Loucy (cell line): ENCODE data around the gene CACUL1.

ENCODE experiments used
- H2AFZ ChIP-seq: fragments of 200-600 bp; sonication (generic); 2 replicates; pipeline ENCODE4 v1.6.0; 2016; ENCODE audit warnings: antibody characterized with exemption, mild to moderate bottlenecking, low read length, moderate library complexity
- H3F3A ChIP-seq: fragments of 200-600 bp; 2 replicates; pipeline ENCODE4 v1.6.0; 2016; ENCODE audit warnings: antibody characterized with exemption, low read depth, mild to moderate bottlenecking
- H3K27me3 ChIP-seq: fragments of 200-600 bp; sonication (generic); 2 replicates; pipeline ENCODE4 v1.6.1; 2014; ENCODE audit warnings: low read length, mild to moderate bottlenecking; ENCODE audit not compliant: insufficient read depth, poor library complexity, severe bottlenecking
- H3K36me3 ChIP-seq: fragments of 200-600 bp; sonication (generic); 2 replicates; pipeline ENCODE4 v1.6.1; 2016; ENCODE audit warnings: low read length; ENCODE audit not compliant: insufficient read depth
- H3K4me1 ChIP-seq: fragments of 200-600 bp; sonication (generic); 2 replicates; pipeline ENCODE4 v1.5.1; 2014; ENCODE audit warnings: low read length, mild to moderate bottlenecking; ENCODE audit not compliant: insufficient read depth, poor library complexity, severe bottlenecking
- H3K4me2 ChIP-seq: fragments of 200-600 bp; sonication (generic); 2 replicates; pipeline ENCODE4 v1.6.0; 2014; ENCODE audit warnings: antibody characterized with exemption, low read length, low read depth, mild to moderate bottlenecking; ENCODE audit not compliant: poor library complexity, severe bottlenecking
- H3K4me3 ChIP-seq: fragments of 200-600 bp; sonication (generic); 2 replicates; pipeline ENCODE4 v1.5.1; 2014; ENCODE audit warnings: low read length, mild to moderate bottlenecking, mixed read lengths; ENCODE audit not compliant: poor library complexity, severe bottlenecking
- H3K79me2 ChIP-seq: fragments of 200-600 bp; sonication (generic); 2 replicates; pipeline ENCODE4 v1.6.1; 2014; ENCODE audit warnings: low read length; ENCODE audit not compliant: insufficient read depth
- H3K9ac ChIP-seq: fragments of 200-600 bp; sonication (generic); 2 replicates; pipeline ENCODE4 v1.6.0; 2014; ENCODE audit warnings: mild to moderate bottlenecking, low read depth, low read length, moderate library complexity; ENCODE audit not compliant: poor library complexity, severe bottlenecking
- H3K9me2 ChIP-seq: fragments of 200-600 bp; sonication (generic); replicated peaks from 2 replicates; pipeline ENCODE4 v1.6.1; 2016; ENCODE audit warnings: low read depth, low read length, mixed read lengths
- H3K9me3 ChIP-seq: fragments of 200-600 bp; sonication (generic); 2 replicates; pipeline ENCODE4 v1.6.1; 2014; ENCODE audit warnings: mild to moderate bottlenecking, antibody characterized with exemption, low read length, low read depth; ENCODE audit not compliant: insufficient read depth
- H4K20me1 ChIP-seq: fragments of 200-600 bp; sonication (generic); 2 replicates; pipeline ENCODE4 v1.6.0; 2014; ENCODE audit warnings: antibody characterized with exemption, low read length, mild to moderate bottlenecking; ENCODE audit not compliant: insufficient read depth, poor library complexity, severe bottlenecking
- EZH2phosphoT487 ChIP-seq: fragments of 200-600 bp; IDR thresholded peaks from 2 replicates; pipeline ENCODE4 v1.6.1; 2018; ENCODE audit warnings: antibody characterized with exemption, mild to moderate bottlenecking, moderate library complexity, borderline replicate concordance
- TF ChIP-seq, protein P1 (sequence below): fragments of 200-600 bp; sonication (generic); conservative IDR thresholded peaks from 2 replicates; pipeline ENCODE4 v1.5.1; 2014; ENCODE audit warnings: mild to moderate bottlenecking, antibody characterized with exemption, low read length

CACUL1 gene

DNA sequence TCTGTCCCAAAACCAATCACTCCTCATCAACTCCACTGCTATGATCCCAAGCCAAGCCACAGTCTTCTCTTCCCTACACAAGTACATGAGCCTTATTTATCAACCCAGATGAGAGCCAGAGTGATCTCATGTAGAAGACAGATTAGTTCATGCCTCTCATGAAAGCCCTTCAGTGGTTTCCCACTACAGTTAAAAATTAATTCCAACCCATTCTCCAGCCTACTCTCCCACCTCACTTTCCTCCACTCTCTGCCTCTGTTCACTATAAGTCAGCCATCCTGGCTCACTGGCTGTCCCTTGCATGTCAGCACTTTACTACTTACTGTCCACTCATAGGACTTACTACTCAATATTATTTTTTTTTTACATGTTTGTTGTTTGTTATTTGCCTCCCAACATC, 67.3 kb downstream of the CACUL1 start:
- Histone ChIP-seq H4K20me1 (peaks cover 4% of the 10 kb centered on the region), H3K9me3 (no peaks in the 10 kb centered on the region), H3K9me2 (no peaks in the 10 kb centered on the region), H3K4me3 (no peak overlapping the region), H3F3A (no peaks in the 10 kb centered on the region), H3K79me2 (no peaks in the 10 kb centered on the region), H3K9ac (no peak overlapping the region), H2AFZ (no peak overlapping the region), H3K27me3 (no peaks in the 10 kb centered on the region), H3K4me1 (peaks cover 7% of the 10 kb centered on the region), H3K36me3 (peaks cover 81% of the 10 kb centered on the region), H3K4me2 (no peak overlapping the region)
- TF ChIP-seq, protein P1, sequence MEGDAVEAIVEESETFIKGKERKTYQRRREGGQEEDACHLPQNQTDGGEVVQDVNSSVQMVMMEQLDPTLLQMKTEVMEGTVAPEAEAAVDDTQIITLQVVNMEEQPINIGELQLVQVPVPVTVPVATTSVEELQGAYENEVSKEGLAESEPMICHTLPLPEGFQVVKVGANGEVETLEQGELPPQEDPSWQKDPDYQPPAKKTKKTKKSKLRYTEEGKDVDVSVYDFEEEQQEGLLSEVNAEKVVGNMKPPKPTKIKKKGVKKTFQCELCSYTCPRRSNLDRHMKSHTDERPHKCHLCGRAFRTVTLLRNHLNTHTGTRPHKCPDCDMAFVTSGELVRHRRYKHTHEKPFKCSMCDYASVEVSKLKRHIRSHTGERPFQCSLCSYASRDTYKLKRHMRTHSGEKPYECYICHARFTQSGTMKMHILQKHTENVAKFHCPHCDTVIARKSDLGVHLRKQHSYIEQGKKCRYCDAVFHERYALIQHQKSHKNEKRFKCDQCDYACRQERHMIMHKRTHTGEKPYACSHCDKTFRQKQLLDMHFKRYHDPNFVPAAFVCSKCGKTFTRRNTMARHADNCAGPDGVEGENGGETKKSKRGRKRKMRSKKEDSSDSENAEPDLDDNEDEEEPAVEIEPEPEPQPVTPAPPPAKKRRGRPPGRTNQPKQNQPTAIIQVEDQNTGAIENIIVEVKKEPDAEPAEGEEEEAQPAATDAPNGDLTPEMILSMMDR = no peak
- no peak for TF ChIP-seq EZH2phosphoT487

DNA sequence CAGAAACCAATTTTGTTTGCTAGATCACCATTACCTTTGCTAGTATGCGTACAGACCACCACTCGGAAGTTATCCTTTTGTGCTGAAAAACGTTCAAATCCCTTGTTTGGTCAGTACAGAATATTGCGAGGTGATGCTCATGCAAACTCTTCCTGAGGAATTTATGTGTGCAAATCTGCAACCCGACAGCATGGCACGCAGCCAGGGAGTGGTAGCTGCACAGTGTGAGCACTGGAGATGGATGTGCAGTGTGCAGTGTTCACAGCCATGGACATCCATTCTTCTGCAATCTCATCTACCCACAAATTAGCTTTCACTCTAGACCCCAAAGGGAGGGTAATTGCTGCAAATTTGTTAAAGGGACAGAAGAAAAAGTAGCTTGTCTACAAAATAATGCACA, 72.2 kb downstream of the CACUL1 start:
- Histone ChIP-seq H3K27me3 (no peaks in the 10 kb centered on the region), H3K4me1 (no peaks in the 10 kb centered on the region), H3K36me3 (peaks cover 65% of the 10 kb centered on the region), H3K4me3 (no peak overlapping the region), H4K20me1 (no peaks in the 10 kb centered on the region), H3F3A (no peaks in the 10 kb centered on the region), H3K79me2 (no peaks in the 10 kb centered on the region), H3K9me3 (no peaks in the 10 kb centered on the region), H3K9ac (no peak overlapping the region), H3K4me2 (no peak overlapping the region), H3K9me2 (no peaks in the 10 kb centered on the region), H2AFZ (no peak overlapping the region)
- no peak for TF ChIP-seq EZH2phosphoT487
- TF ChIP-seq, protein P1 = no peak

DNA sequence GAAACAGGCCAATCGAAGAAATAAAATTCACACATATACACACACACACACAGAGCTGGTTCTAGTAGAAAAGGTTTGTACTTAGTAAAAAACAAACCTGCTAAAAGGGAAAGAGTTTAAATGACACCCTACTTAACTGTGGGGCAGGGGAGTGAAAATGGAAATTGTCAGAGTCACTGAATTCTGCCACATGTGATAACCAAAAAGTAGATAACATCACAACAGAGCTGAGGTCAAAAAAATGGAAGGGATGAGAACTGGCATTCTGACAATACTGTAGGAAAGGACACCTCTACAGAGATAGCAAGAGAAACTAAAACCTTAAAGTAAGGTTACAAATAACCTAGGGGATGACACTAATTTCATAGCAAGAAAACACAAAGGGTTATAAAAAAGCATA, 74.6 kb downstream of the CACUL1 start:
- H3K4me2 ChIP-seq = no peak overlapping the region
- no peaks in the 10 kb centered on the region for H3K79me2 ChIP-seq
- TF ChIP-seq, protein P1 = no peak
- TF ChIP-seq EZH2phosphoT487 = no peak
- H3K9me3 ChIP-seq = no peaks in the 10 kb centered on the region
- H3K4me1 ChIP-seq = no peaks in the 10 kb centered on the region
- H3F3A ChIP-seq = no peaks in the 10 kb centered on the region
- H3K36me3 ChIP-seq = peaks cover 41% of the 10 kb centered on the region
- no peaks in the 10 kb centered on the region for H4K20me1 ChIP-seq
- no peak overlapping the region for H3K9ac ChIP-seq
- no peaks in the 10 kb centered on the region for H3K27me3 ChIP-seq
- H3K9me2 ChIP-seq = no peaks in the 10 kb centered on the region
- no peak overlapping the region for H3K4me3 ChIP-seq
- H2AFZ ChIP-seq = no peak overlapping the region
